ENCODE measurements around the gene L3MBTL4. TPM values are rescaled to one million over a fixed set of nuclear protein-coding genes. Genes with fewer than 3 reads are reported as not detected.

Gene L3MBTL4
- total and polyA plus RNA-seq, 11 donors, result 0.27 to 3.3 (median 1.2) TPM

DNA sequence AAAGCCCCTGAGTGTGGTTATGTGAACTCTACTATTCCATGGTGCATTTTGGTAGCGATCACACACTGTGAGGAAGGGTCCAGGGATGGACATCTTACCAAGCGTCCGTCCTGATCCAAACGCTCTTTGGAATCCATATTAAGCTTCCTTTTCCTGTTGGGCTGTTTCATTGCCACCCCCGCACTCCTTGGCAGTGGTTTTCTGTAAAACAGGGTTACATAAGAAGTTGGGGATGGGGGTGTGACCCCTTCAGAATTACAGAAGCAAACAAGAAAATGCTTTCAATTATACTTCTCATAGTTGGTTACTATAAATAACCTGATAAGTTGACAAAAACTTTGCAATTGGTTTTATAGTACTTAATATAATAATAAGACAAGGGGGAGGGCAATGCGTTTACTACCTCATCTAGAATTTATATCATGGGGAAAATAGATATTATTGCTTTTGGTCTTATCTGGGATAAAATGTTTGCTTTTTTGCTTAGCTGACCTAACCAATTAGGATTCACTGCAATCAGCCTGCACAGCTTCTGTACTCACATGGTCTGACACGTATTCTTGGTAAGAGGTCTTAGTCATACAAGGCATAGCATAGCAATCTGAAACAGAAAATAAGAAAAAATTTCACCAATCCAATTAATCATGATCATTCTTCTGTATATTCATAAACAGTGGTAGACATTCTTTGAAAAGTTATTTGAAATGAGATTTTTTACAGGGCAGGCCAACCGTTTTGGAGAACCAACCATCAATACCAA lies 103.1 kb downstream of the L3MBTL4 start:
- H3K4me3 ChIP-seq, result no peak overlapping the region
- H3K4me1 ChIP-seq, result peaks cover 0 to 2% (median 0%) of the 10 kb centered on the region in 12 donors
- peaks cover 0 to 6% (median 0%) of the 10 kb centered on the region in 12 donors for H3K9me3 ChIP-seq
- H3K27ac ChIP-seq, result no peak overlapping the region
- intact Hi-C loops (cut with DNase I), result loop anchor here in 1 of 10 donors (10.0 kb wide), 2 partner anchors 63 to 417 kb away; partner anchors contain the start of gene TMEM200C
- no peak for TF ChIP-seq POLR2A (IDR thresholded peaks at IDR 0.05)
- TF ChIP-seq, protein P1, sequence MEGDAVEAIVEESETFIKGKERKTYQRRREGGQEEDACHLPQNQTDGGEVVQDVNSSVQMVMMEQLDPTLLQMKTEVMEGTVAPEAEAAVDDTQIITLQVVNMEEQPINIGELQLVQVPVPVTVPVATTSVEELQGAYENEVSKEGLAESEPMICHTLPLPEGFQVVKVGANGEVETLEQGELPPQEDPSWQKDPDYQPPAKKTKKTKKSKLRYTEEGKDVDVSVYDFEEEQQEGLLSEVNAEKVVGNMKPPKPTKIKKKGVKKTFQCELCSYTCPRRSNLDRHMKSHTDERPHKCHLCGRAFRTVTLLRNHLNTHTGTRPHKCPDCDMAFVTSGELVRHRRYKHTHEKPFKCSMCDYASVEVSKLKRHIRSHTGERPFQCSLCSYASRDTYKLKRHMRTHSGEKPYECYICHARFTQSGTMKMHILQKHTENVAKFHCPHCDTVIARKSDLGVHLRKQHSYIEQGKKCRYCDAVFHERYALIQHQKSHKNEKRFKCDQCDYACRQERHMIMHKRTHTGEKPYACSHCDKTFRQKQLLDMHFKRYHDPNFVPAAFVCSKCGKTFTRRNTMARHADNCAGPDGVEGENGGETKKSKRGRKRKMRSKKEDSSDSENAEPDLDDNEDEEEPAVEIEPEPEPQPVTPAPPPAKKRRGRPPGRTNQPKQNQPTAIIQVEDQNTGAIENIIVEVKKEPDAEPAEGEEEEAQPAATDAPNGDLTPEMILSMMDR (IDR thresholded peaks at IDR 0.05), result no peak
- ATAC-seq (no peak), DNase-seq (no peak)
- peaks cover 0 to 10% (median 0%) of the 10 kb centered on the region in 9 donors for H3K36me3 ChIP-seq
- 86 to 90% (median 88%) methylated on average over 8 of the region's 8 CpGs for WGBS, 4 donors
- no peaks in the 10 kb centered on the region for H3K27me3 ChIP-seq

DNA sequence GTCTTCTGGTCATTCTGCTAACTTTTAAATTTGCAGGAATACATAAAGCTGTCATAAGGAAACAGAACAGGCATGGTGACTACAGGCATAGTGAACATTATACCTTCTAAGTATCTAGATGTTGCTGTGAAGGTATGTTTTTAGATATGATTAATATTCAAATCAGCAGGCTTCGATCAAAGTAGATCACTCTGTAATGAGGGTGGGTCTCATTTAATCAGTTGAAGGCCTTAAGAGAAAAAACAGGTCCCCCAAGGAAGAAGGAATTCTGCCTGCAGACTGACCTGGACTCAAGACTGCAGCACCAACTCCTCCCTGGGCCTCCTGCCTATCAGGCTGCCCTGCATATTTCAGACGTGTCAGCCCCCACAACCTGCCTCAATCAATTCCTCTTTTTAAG lies 104.0 kb downstream of the L3MBTL4 start:
- Histone ChIP-seq H3K4me3 (no peak overlapping the region), H3K9me3 (peaks cover 0 to 6% (median 0%) of the 10 kb centered on the region in 12 donors), H3K27ac (no peak overlapping the region), H3K27me3 (no peaks in the 10 kb centered on the region), H3K4me1 (peaks cover 0 to 2% (median 0%) of the 10 kb centered on the region in 12 donors), H3K36me3 (peaks cover 0 to 10% (median 0%) of the 10 kb centered on the region in 9 donors)
- no peak for DNase-seq
- TF ChIP-seq, protein P1 (IDR thresholded peaks at IDR 0.05), result no peak
- intact Hi-C loops (cut with DNase I), result loop anchor here in 1 of 10 donors (10.0 kb wide), 2 partner anchors 64 to 416 kb away; partner anchors contain the start of gene TMEM200C
- ATAC-seq, result no peak
- WGBS, 4 donors, result 65 to 85% (median 75%) methylated on average over 2 of the region's 2 CpGs

DNA sequence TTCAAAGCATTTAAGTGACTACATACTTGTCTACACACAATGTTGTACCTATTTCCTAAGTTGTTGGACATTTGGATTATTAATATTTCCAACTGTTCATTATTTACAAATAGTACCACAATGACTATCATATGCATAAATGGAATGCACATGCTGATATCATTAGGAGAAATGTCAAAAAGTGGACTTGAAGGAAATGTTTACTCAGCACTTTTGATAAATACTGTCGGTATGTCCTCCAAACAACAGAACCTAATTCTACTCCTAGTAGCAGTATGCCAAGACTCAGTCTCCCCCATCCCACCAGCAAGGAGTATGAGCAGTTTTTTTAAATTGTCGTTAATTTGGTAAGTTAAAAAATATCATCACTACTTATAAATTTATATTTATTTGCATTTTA lies 116.8 kb downstream of the L3MBTL4 start:
- H3K36me3 ChIP-seq, result no peaks in the 10 kb centered on the region
- intact Hi-C loops (cut with DNase I), result loop anchor here in 1 of 10 donors (10.0 kb wide), 2 partner anchors 187 to 423 kb away; no protein-coding TSS in a partner anchor
- WGBS, 4 donors, result 77 to 83% (median 80%) methylated on average over 2 of the region's 2 CpGs
- H3K4me1 ChIP-seq, result peaks cover 0 to 14% (median 0%) of the 10 kb centered on the region in 12 donors
- H3K4me3 ChIP-seq, result no peak overlapping the region
- TF ChIP-seq, protein P1 (IDR thresholded peaks at IDR 0.05), result no peak
- no peak for TF ChIP-seq POLR2A (IDR thresholded peaks at IDR 0.05)
- no peak overlapping the region for H3K27ac ChIP-seq
- ATAC-seq (no peak), DNase-seq (no peak)
- H3K27me3 ChIP-seq, result peaks cover 0 to 3% (median 0%) of the 10 kb centered on the region in 9 donors
- no peaks in the 10 kb centered on the region for H3K9me3 ChIP-seq

DNA sequence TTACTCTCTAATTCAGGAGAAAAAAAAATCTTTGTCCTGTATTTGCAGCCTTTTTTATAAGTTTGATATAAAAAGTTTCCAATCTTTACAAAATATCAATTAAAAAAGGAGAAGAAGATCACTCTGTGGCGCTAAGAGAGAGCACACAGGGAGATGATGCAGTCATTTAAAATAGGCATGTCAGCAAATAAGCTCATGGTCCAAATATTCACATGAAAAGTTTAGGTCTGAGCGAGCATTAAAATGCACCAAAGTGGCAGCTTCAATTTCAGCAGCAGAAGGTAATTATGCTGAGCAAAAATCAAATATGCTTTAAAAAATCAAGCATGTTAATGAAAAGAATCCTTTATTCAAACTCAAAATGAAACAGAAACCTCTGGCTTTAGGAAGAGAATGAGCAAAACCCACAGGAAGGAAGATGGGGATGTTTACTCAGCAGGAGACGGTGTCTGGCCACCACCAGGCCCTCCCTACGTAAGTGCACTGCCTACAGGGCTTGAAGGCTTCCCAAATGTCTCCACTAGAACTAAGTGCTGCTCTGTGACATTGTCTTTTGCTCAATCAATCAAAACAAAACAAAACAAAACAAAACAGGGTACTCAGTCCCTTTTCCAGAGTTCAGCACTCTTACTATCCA lies 120.4 kb downstream of the L3MBTL4 start:
- DNase-seq (peak in 2 of 5 donors; percentile 24 to 49), ATAC-seq (peak in 3 of 4 donors; percentile 65 to 91 (median 70))
- H3K27me3 ChIP-seq, result no peaks in the 10 kb centered on the region
- no peaks in the 10 kb centered on the region for H3K36me3 ChIP-seq
- TF ChIP-seq, protein P1 (IDR thresholded peaks at IDR 0.05), result no peak
- TF ChIP-seq POLR2A (IDR thresholded peaks at IDR 0.05), result no peak
- H3K27ac ChIP-seq, result peak overlapping the region in 3 of 12 donors; percentile 4 to 70 (median 35)
- H3K4me1 ChIP-seq, result peaks cover 0 to 14% (median 0%) of the 10 kb centered on the region in 12 donors
- H3K4me3 ChIP-seq, result peak overlapping the region in 6 of 12 donors; percentile 3 to 33 (median 20)
- WGBS, 4 donors, result 41 to 66% (median 53%) methylated on average over 4 of the region's 4 CpGs
- intact Hi-C loops (cut with DNase I), result loop anchor here in 1 of 10 donors (10.0 kb wide), 2 partner anchors 191 to 419 kb away; no protein-coding TSS in a partner anchor
- no peaks in the 10 kb centered on the region for H3K9me3 ChIP-seq

All from heart left ventricle (tissue), 16 donors.